Measurements from ENCODE around the gene BACH2. TPM values are rescaled to one million over a fixed set of nuclear protein-coding genes. Genes with fewer than 3 reads are reported as not detected.
A peak's percentile ranks its signal among the peaks of the same experiment; 100 is the strongest.

The BACH2 gene
- total RNA-seq, 2 donors from 2014 or later, result 3.0 to 22.9 TPM

- no peak overlapping the region for H3K27ac Mint-ChIP-seq
These were observed 109.1 kb downstream of the BACH2 start for GRCh38 chr6:90187437-90188121.

GRCh38 chr6:90186637-90187371, 109.8 kb downstream of the BACH2 start:
- Mint-ChIP-seq H3K27me3 (no peaks in the 10 kb centered on the region), H3K4me3 (peak overlapping the region; percentile 55), H3K27ac (no peak overlapping the region), H3K36me3 (ENCODE audit: low read depth) (no peaks in the 10 kb centered on the region), H3K9me3 (no peaks in the 10 kb centered on the region), H3K4me1 (peaks cover 18% of the 10 kb centered on the region)
- no peak for ATAC-seq (replicated peaks)

More at GRCh38 chr6:90187437-90188121, 109.1 kb downstream of the BACH2 start:
- Mint-ChIP-seq H3K9me3 (no peaks in the 10 kb centered on the region), H3K4me1 (peaks cover 18% of the 10 kb centered on the region), H3K4me3 (peak overlapping the region; percentile 55), H3K27me3 (no peaks in the 10 kb centered on the region), H3K36me3 (ENCODE audit: low read depth) (peaks cover under 1% of the 10 kb centered on the region)
- ATAC-seq (replicated peaks), result peak; percentile 20

- H3K4me3 Mint-ChIP-seq, result peak overlapping the region; percentile 55
These were observed 110.6 kb downstream of the BACH2 start for GRCh38 chr6:90186026-90186425.

GRCh38 chr6:90184334-90185298, 112.0 kb downstream of the BACH2 start:
- H3K36me3 Mint-ChIP-seq (ENCODE audit: low read depth), result no peaks in the 10 kb centered on the region
- no peak for ATAC-seq (replicated peaks)
- H3K27me3 Mint-ChIP-seq, result no peaks in the 10 kb centered on the region
- H3K4me3 Mint-ChIP-seq, result no peak overlapping the region
- H3K4me1 Mint-ChIP-seq, result peaks cover 8% of the 10 kb centered on the region
- H3K27ac Mint-ChIP-seq, result no peak overlapping the region
- no peaks in the 10 kb centered on the region for H3K9me3 Mint-ChIP-seq

More at GRCh38 chr6:90186026-90186425, 110.6 kb downstream of the BACH2 start:
- Mint-ChIP-seq H3K27me3 (no peaks in the 10 kb centered on the region), H3K4me1 (peaks cover 15% of the 10 kb centered on the region), H3K9me3 (no peaks in the 10 kb centered on the region), H3K27ac (no peak overlapping the region), H3K36me3 (ENCODE audit: low read depth) (no peaks in the 10 kb centered on the region)
- ATAC-seq (replicated peaks), result no peak

- H3K4me3 Mint-ChIP-seq, result no peak overlapping the region
- H3K27ac Mint-ChIP-seq, result no peak overlapping the region
- H3K9me3 Mint-ChIP-seq, result no peaks in the 10 kb centered on the region
- H3K36me3 Mint-ChIP-seq (ENCODE audit: low read depth), result no peaks in the 10 kb centered on the region
- ATAC-seq (replicated peaks), result no peak
- peaks cover 8% of the 10 kb centered on the region for H3K4me1 Mint-ChIP-seq
- H3K27me3 Mint-ChIP-seq, result no peaks in the 10 kb centered on the region
These were observed 112.9 kb downstream of the BACH2 start for GRCh38 chr6:90183587-90184333.

- Mint-ChIP-seq H3K4me3 (no peak overlapping the region), H3K4me1 (peaks cover 35% of the 10 kb centered on the region), H3K9me3 (no peaks in the 10 kb centered on the region), H3K36me3 (ENCODE audit: low read depth) (no peaks in the 10 kb centered on the region), H3K27ac (no peak overlapping the region), H3K27me3 (no peaks in the 10 kb centered on the region)
- no peak for ATAC-seq (replicated peaks)
These were observed 116.1 kb downstream of the BACH2 start for GRCh38 chr6:90180526-90180925.

DNA sequence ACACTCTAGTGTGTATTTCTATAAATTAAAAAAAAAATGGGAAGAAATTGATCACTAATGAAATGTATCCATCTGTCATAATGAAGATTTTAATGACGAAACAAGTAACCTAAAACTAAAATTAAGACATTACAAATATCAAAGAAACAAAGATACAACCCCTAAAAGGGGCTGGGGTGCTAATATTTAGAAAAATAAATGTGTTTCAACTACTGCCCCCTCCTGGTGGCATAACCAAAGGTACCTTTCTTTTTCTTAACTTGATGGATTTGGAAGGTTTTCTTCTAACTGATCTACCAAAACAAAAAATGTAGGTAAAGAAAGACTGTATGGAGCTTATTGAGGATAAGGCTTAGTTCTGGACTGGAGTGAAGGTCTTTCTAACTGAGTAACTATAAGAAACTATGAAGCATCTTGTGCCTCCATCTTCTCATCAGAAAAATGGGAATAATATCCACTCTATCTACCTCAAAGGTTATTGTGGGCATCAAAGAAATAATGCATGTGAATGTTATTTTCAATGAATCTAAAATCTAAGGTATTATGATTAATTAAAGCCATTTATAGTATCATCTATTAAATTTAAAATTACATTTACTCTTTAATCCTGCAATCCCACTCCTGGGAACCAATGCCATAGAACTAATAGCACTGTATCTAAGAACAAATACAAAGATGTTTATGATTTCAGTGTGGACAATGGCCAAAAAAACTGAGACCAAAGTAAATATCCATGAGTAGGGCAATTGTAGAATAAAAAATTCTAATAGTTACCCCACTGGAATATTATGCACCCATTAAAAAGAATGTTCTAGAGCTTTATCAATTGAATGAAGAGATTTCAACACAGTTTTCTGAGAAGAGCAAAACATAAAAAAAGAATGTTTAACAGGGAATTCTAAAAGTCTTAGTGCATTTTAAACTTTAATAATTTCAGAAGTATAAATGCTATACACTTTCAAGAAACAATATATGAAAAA, 117.2 kb downstream of the BACH2 start:
- no peak for ATAC-seq (replicated peaks)

GRCh38 chr6:90178384-90178855, 118.2 kb downstream of the BACH2 start:
- no peak for ATAC-seq (replicated peaks)
- peak overlapping the region; percentile 49 for H3K4me3 Mint-ChIP-seq
- H3K27me3 Mint-ChIP-seq, result no peaks in the 10 kb centered on the region
- H3K36me3 Mint-ChIP-seq (ENCODE audit: low read depth), result no peaks in the 10 kb centered on the region
- H3K27ac Mint-ChIP-seq, result peak overlapping the region; percentile 4
- H3K9me3 Mint-ChIP-seq, result no peaks in the 10 kb centered on the region
- H3K4me1 Mint-ChIP-seq, result peaks cover 28% of the 10 kb centered on the region

More for the DNA sequence above, 117.2 kb downstream of the BACH2 start:
- H3K9me3 Mint-ChIP-seq, result no peaks in the 10 kb centered on the region
- H3K27ac Mint-ChIP-seq, result no peak overlapping the region
- peaks cover 35% of the 10 kb centered on the region for H3K4me1 Mint-ChIP-seq
- H3K36me3 Mint-ChIP-seq (ENCODE audit: low read depth), result no peaks in the 10 kb centered on the region
- H3K4me3 Mint-ChIP-seq, result no peak overlapping the region
- H3K27me3 Mint-ChIP-seq, result no peaks in the 10 kb centered on the region

GRCh38 chr6:90177544-90178383, 118.9 kb downstream of the BACH2 start:
- Mint-ChIP-seq H3K27ac (peak overlapping the region; percentile 4), H3K36me3 (ENCODE audit: low read depth) (no peaks in the 10 kb centered on the region)
- no peak for ATAC-seq (replicated peaks)

GRCh38 chr6:90175627-90176538, 120.8 kb downstream of the BACH2 start:
- Mint-ChIP-seq H3K4me3 (peak overlapping the region; percentile 65), H3K27me3 (no peaks in the 10 kb centered on the region)

More at GRCh38 chr6:90177544-90178383, 118.9 kb downstream of the BACH2 start:
- Mint-ChIP-seq H3K4me1 (peaks cover 27% of the 10 kb centered on the region), H3K4me3 (peak overlapping the region; percentile 49), H3K9me3 (no peaks in the 10 kb centered on the region), H3K27me3 (no peaks in the 10 kb centered on the region)

GRCh38 chr6:90173262-90173925, 123.2 kb downstream of the BACH2 start:
- Mint-ChIP-seq H3K27ac (no peak overlapping the region), H3K4me3 (peak overlapping the region; percentile 28), H3K9me3 (no peaks in the 10 kb centered on the region), H3K36me3 (ENCODE audit: low read depth) (peaks cover 6% of the 10 kb centered on the region), H3K4me1 (peaks cover 30% of the 10 kb centered on the region), H3K27me3 (no peaks in the 10 kb centered on the region)
- no peak for ATAC-seq (replicated peaks)

More at GRCh38 chr6:90175627-90176538, 120.8 kb downstream of the BACH2 start:
- H3K9me3 Mint-ChIP-seq, result no peaks in the 10 kb centered on the region
- no peaks in the 10 kb centered on the region for H3K36me3 Mint-ChIP-seq (ENCODE audit: low read depth)
- peak; percentile 97 for ATAC-seq (replicated peaks)
- H3K27ac Mint-ChIP-seq, result peak overlapping the region; percentile 73
- H3K4me1 Mint-ChIP-seq, result peaks cover 27% of the 10 kb centered on the region

All from activated T-helper 17 cell treated with anti-CD3 and anti-CD28 coated beads, Interleukin-2, amount 50 U/mL, for 72 hours (primary cell).